ENCODE results near the gene SLC3A2. TPM values are rescaled to one million over a fixed set of nuclear protein-coding genes. Genes with fewer than 3 reads are reported as not detected.

The SLC3A2 gene
- total and polyA plus RNA-seq, 2 donors (not counting 3 experiments of a cell fraction or from before 2014, with no cell fraction given): 208 to 337 TPM

DNA sequence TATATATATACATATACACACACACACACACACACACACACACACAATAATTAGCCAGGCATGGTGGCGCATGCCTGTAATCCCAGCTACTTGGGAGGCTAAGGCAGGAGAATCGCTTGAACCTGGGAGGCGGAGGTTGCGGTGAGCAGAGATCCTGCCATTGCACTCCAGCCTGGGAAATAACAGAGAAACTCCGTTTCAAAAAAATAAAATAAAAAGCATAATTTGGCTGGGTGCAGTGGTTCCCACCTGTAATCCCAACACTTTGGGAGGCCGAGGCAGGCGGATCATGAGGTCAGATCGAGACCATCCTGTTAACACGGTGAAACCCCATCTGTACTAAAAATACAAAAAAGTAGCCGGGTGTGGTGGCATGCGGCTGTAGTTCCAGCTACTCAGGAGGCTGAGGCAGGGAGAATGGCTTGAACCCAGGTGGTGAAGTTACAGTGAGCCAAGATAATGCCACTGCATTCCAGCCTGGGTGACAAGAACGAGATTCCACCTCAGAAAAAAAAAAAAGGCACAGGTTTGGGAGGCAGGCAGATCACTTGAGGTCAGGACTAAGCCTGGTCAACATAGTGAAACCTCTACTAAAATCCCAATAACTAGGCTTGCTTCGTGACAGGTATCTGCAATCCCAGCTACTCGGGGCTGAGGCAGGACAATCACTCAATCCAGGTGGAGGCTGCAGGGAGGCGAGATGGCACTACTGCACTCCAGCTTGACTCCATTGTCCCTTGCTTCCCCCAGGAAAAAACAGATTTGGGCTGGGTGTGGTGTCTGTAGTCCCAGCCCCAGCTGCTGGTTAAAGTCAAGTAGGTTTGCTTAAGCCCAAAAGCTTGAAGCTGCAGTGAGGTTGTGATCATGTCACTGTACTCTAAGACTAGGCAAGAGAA is 29.5 kb upstream of the SLC3A2 start:
- Histone ChIP-seq H3K4me3 (replicated peaks in 1 of 3; ENCODE audit: insufficient read depth in 1 of 3, low read depth in 1 of 3, low read length in 3 of 3) (no peak overlapping the region), H3K36me3 (ENCODE audit: control insufficient read depth in 2 of 2, extremely low read depth in 1 of 2, insufficient read depth in 2 of 2, low read length in 2 of 2) (peaks cover 12 to 29% of the 10 kb centered on the region in 2 experiments), H3K27ac (ENCODE audit: insufficient read depth, low read depth, low read length) (no peak overlapping the region), H3K9me1 (replicated peaks; ENCODE audit: control insufficient read depth, extremely low read depth, insufficient read depth, low read length) (no peaks in the 10 kb centered on the region), H2AFZ (ENCODE audit: low read depth, low read length) (no peak overlapping the region), H3K79me2 (ENCODE audit: control insufficient read depth, insufficient read depth, low read length) (peaks cover 31% of the 10 kb centered on the region), H4K20me1 (replicated peaks; ENCODE audit: control insufficient read depth, extremely low read depth, insufficient read depth, low read length) (peaks cover 10% of the 10 kb centered on the region), H3K9me3 (replicated peaks; ENCODE audit: control insufficient read depth, insufficient read depth, low read length) (no peaks in the 10 kb centered on the region), H3K4me1 (ENCODE audit: control insufficient read depth, extremely low read depth, insufficient read depth, low read length) (peaks cover 18% of the 10 kb centered on the region), H3K4me2 (ENCODE audit: insufficient read depth, low read length) (no peak overlapping the region), H3K9ac (replicated peaks; ENCODE audit: extremely low read depth, insufficient read depth, low read length) (no peak overlapping the region), H3K27me3 (ENCODE audit: control insufficient read depth in 2 of 2, insufficient read depth in 2 of 2, low read length in 2 of 2) (no peaks in the 10 kb centered on the region)
- TF ChIP-seq POLR2A (IDR thresholded peaks at IDR 0.05; ENCODE audit: low read depth, low read length) (peak; percentile 87), EZH2 (IDR thresholded peaks at IDR 0.05; ENCODE audit: borderline replicate concordance, low read depth, low read length, severe bottlenecking) (no peak), POLR2AphosphoS5 (IDR thresholded peaks at IDR 0.05; ENCODE audit: insufficient read depth, low read depth, low read length) (peak; percentile 86)
- intact Hi-C loops (cut with micrococcal nuclease) (no loop called here), dilution Hi-C loops (cut with MboI; ENCODE audit: extremely low pct_ligation_motif_present, low sequenced_read_pairs) (no loop called here)
- DNase-seq (ENCODE audit: low read depth, low spot score) (no peak), FAIRE-seq (peak; percentile 18)
- ChIA-PET POLR2A (interaction anchor here (0.6 to 9.3 kb wide), 3 partner anchors 11 to 181 kb away, joined by 3 to 186 read pairs (median 4); partner anchors contain the start of gene WDR74), CTCF (interaction anchor here (0.8 to 1.8 kb wide), 6 partner anchors 12 to 65 kb away, joined by 3 to 5 read pairs (median 4); partner anchors contain the start of gene SLC3A2)
- no TSS peak for BruUV-seq (replicated peaks)

DNA sequence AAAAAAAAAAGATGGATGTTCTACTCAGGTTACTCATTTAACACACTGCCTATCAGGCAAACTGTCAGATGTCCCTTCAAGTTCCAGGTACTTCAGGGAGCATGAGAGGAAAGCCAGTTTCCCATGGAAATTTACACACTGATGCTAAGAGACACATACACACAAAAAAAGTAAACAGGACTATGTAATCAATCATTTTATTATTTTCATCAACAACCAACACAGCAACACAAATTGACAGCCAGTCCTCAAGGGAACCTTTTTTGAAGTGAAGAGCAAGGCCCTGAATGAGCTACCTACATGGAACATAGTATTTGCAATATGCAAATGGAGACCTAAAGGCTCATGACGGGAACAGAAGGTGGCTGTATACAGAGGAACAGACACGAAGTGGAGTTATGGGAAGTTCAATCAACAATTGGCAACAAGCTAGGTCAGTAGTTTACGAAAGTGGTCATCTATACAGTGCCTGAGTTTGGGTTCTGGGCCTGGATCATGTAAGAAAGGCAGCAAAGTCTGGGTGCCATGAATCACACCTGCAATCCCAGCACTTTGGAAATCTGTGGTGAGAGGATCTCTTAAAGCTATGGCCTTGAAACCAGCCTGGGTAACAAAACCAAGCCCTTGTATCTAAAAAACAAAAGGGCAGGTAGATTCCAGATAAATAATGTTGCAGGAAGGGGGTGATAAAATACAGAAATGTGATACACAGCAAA is 28.7 kb upstream of the SLC3A2 start:
- no peak for FAIRE-seq
- intact Hi-C loops (cut with micrococcal nuclease) (no loop called here), dilution Hi-C loops (cut with MboI; ENCODE audit: extremely low pct_ligation_motif_present, low sequenced_read_pairs) (no loop called here)
- Histone ChIP-seq H3K4me3 (replicated peaks in 1 of 3; ENCODE audit: insufficient read depth in 1 of 3, low read depth in 1 of 3, low read length in 3 of 3) (no peak overlapping the region), H3K9me3 (replicated peaks; ENCODE audit: control insufficient read depth, insufficient read depth, low read length) (no peaks in the 10 kb centered on the region), H3K79me2 (ENCODE audit: control insufficient read depth, insufficient read depth, low read length) (peaks cover 38% of the 10 kb centered on the region), H3K4me2 (ENCODE audit: insufficient read depth, low read length) (peak overlapping the region; percentile 91), H4K20me1 (replicated peaks; ENCODE audit: control insufficient read depth, extremely low read depth, insufficient read depth, low read length) (peaks cover 10% of the 10 kb centered on the region), H3K36me3 (ENCODE audit: control insufficient read depth in 2 of 2, extremely low read depth in 1 of 2, insufficient read depth in 2 of 2, low read length in 2 of 2) (peaks cover 12 to 29% of the 10 kb centered on the region in 2 experiments), H3K4me1 (ENCODE audit: control insufficient read depth, extremely low read depth, insufficient read depth, low read length) (peaks cover 18% of the 10 kb centered on the region), H2AFZ (ENCODE audit: low read depth, low read length) (no peak overlapping the region), H3K9me1 (replicated peaks; ENCODE audit: control insufficient read depth, extremely low read depth, insufficient read depth, low read length) (no peaks in the 10 kb centered on the region), H3K27ac (ENCODE audit: insufficient read depth, low read depth, low read length) (no peak overlapping the region), H3K9ac (replicated peaks; ENCODE audit: extremely low read depth, insufficient read depth, low read length) (no peak overlapping the region), H3K27me3 (ENCODE audit: control insufficient read depth in 2 of 2, insufficient read depth in 2 of 2, low read length in 2 of 2) (no peaks in the 10 kb centered on the region)
- TF ChIP-seq EZH2 (IDR thresholded peaks at IDR 0.05; ENCODE audit: borderline replicate concordance, low read depth, low read length, severe bottlenecking): no peak
- peak; percentile 5 for TF ChIP-seq POLR2AphosphoS5 (IDR thresholded peaks at IDR 0.05; ENCODE audit: insufficient read depth, low read depth, low read length)
- TF ChIP-seq, protein P1, sequence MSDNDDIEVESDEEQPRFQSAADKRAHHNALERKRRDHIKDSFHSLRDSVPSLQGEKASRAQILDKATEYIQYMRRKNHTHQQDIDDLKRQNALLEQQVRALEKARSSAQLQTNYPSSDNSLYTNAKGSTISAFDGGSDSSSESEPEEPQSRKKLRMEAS (IDR thresholded peaks at IDR 0.05; ENCODE audit: insufficient read depth, insufficient read length): no peak
- TF ChIP-seq GATA2 (IDR thresholded peaks at IDR 0.05; ENCODE audit: insufficient read depth, insufficient read length, low read depth, low read length): no peak
- TF ChIP-seq JUN (IDR thresholded peaks at IDR 0.05; ENCODE audit: borderline replicate concordance, insufficient read depth, insufficient read length, low read depth): no peak
- TF ChIP-seq, protein P2, sequence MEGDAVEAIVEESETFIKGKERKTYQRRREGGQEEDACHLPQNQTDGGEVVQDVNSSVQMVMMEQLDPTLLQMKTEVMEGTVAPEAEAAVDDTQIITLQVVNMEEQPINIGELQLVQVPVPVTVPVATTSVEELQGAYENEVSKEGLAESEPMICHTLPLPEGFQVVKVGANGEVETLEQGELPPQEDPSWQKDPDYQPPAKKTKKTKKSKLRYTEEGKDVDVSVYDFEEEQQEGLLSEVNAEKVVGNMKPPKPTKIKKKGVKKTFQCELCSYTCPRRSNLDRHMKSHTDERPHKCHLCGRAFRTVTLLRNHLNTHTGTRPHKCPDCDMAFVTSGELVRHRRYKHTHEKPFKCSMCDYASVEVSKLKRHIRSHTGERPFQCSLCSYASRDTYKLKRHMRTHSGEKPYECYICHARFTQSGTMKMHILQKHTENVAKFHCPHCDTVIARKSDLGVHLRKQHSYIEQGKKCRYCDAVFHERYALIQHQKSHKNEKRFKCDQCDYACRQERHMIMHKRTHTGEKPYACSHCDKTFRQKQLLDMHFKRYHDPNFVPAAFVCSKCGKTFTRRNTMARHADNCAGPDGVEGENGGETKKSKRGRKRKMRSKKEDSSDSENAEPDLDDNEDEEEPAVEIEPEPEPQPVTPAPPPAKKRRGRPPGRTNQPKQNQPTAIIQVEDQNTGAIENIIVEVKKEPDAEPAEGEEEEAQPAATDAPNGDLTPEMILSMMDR (IDR thresholded peaks at IDR 0.05; ENCODE audit: extremely low read depth in 1 of 2, insufficient read depth in 1 of 2, low read depth in 1 of 2, low read length in 2 of 2): no peak
- no peak for TF ChIP-seq POLR2A (IDR thresholded peaks at IDR 0.05; ENCODE audit: low read depth, low read length)
- no peak for TF ChIP-seq FOS (IDR thresholded peaks at IDR 0.05; ENCODE audit: borderline replicate concordance, insufficient read depth, low read length)
- BruUV-seq (replicated peaks): no TSS peak
- ChIA-PET CTCF (interaction anchor here (0.8 to 1.8 kb wide), 4 partner anchors 10 to 65 kb away, joined by 3 to 5 read pairs (median 4); partner anchors contain the start of gene SLC3A2), POLR2A (interaction anchor here (9.3 kb wide), 1 partner anchor 12 kb away, joined by 186 read pairs; the partner anchor contains the start of gene WDR74)
- no peak for DNase-seq (ENCODE audit: low read depth, low spot score)

Measured in endothelial cell of umbilical vein (primary cell).